GM18907 (cell line): Measurements from ENCODE around the gene C12orf57.

Source experiments
- ATAC-seq: cut with Tn5 transposase; IDR thresholded peaks from one replicate; pipeline ENCODE4 v1.9.1; 2021; ENCODE audit warnings: mild to moderate bottlenecking, moderate library complexity; ENCODE audit not compliant: unreplicated experiment

Gene C12orf57

GRCh38 chr12:6987956-6988553, 44.2 kb downstream of the C12orf57 start:
- no peak for ATAC-seq
